ENCODE measurements around the gene METTL16. TPM values are rescaled to one million over a fixed set of nuclear protein-coding genes. Genes with fewer than 3 reads are reported as not detected.
"Not testable (repeated sequence)": the region's sequence is repeated elsewhere in the genome, so short reads cannot be mapped to it uniquely, and the experiment has no call there.

Gene METTL16
- total and polyA plus RNA-seq, 4 donors = 4.1 to 8.9 (median 6.6) TPM

GRCh38 chr17:2450016-2450650 is 61.6 kb downstream of the METTL16 start:
- WGBS = 72% methylated on average over 5 of the region's 5 CpGs
- Histone ChIP-seq H3K9me3 (ENCODE audit: control insufficient read depth in 4 of 4, low read length in 3 of 4) (no peaks in the 10 kb centered on the region), H3K27me3 (ENCODE audit: control insufficient read depth in 4 of 4, insufficient read depth in 4 of 4, low read length in 3 of 4) (no peaks in the 10 kb centered on the region)

GRCh38 chr17:2449486-2449885 is 62.2 kb downstream of the METTL16 start:
- Histone ChIP-seq H3K4me3 (ENCODE audit: low read depth in 1 of 3, low read length in 3 of 3) (no peak overlapping the region), H3K36me3 (ENCODE audit: control insufficient read depth in 4 of 4, insufficient read depth in 3 of 4, low read depth in 1 of 4, low read length in 3 of 4) (peaks cover 0 to 3% (median 1%) of the 10 kb centered on the region in 4 donors), H3K4me1 (ENCODE audit: control insufficient read depth in 4 of 4, insufficient read depth in 4 of 4, low read length in 3 of 4) (no peaks in the 10 kb centered on the region), H3K27ac (ENCODE audit: low read depth in 1 of 2, low read length in 2 of 2) (no peak overlapping the region), H3K9me3 (ENCODE audit: control insufficient read depth in 4 of 4, low read length in 3 of 4) (no peaks in the 10 kb centered on the region), H3K27me3 (ENCODE audit: control insufficient read depth in 4 of 4, insufficient read depth in 4 of 4, low read length in 3 of 4) (no peaks in the 10 kb centered on the region), H3K9ac (ENCODE audit: low read depth in 1 of 2, low read length in 2 of 2) (no peak overlapping the region)
- no peak for DNase-seq (ENCODE audit: low spot score)
- 91% methylated on average over 2 of the region's 2 CpGs for WGBS
- no peak for TF ChIP-seq ATF3 (IDR thresholded peaks at IDR 0.05)
- TF ChIP-seq YY1 (IDR thresholded peaks at IDR 0.05) = no peak
- TF ChIP-seq NR2F2 (IDR thresholded peaks at IDR 0.05) = no peak
- no peak for TF ChIP-seq FOXA2 (IDR thresholded peaks at IDR 0.05)

More at GRCh38 chr17:2450016-2450650, 61.6 kb downstream of the METTL16 start:
- Histone ChIP-seq H3K36me3 (ENCODE audit: control insufficient read depth in 4 of 4, insufficient read depth in 3 of 4, low read depth in 1 of 4, low read length in 3 of 4) (peaks cover 0 to 3% (median 1%) of the 10 kb centered on the region in 4 donors), H3K27ac (ENCODE audit: low read depth in 1 of 2, low read length in 2 of 2) (no peak overlapping the region), H3K9ac (ENCODE audit: low read depth in 1 of 2, low read length in 2 of 2) (no peak overlapping the region), H3K4me3 (ENCODE audit: low read depth in 1 of 3, low read length in 3 of 3) (no peak overlapping the region), H3K4me1 (ENCODE audit: control insufficient read depth in 4 of 4, insufficient read depth in 4 of 4, low read length in 3 of 4) (no peaks in the 10 kb centered on the region)
- no peak for DNase-seq (ENCODE audit: low spot score)
- TF ChIP-seq ZBTB33 (IDR thresholded peaks at IDR 0.05) = no peak
- TF ChIP-seq HNF4A (conservative IDR thresholded peaks at IDR 0.05) = no peak

GRCh38 chr17:2447479-2447878 is 64.2 kb downstream of the METTL16 start:
- not testable (repeated sequence) for H3K4me3 ChIP-seq (ENCODE audit: low read depth in 1 of 3, low read length in 3 of 3); H3K27me3 ChIP-seq (ENCODE audit: control insufficient read depth in 4 of 4, insufficient read depth in 4 of 4, low read length in 3 of 4); H3K36me3 ChIP-seq (ENCODE audit: control insufficient read depth in 4 of 4, insufficient read depth in 3 of 4, low read depth in 1 of 4, low read length in 3 of 4); H3K4me1 ChIP-seq (ENCODE audit: control insufficient read depth in 4 of 4, insufficient read depth in 4 of 4, low read length in 3 of 4); DNase-seq (ENCODE audit: low spot score); H3K9me3 ChIP-seq (ENCODE audit: control insufficient read depth in 4 of 4, low read length in 3 of 4); H3K9ac ChIP-seq (ENCODE audit: low read depth in 1 of 2, low read length in 2 of 2); H3K27ac ChIP-seq (ENCODE audit: low read depth in 1 of 2, low read length in 2 of 2)
- WGBS = 96% methylated on average over 21 of the region's 29 CpGs

- no peak for TF ChIP-seq RAD21 (IDR thresholded peaks at IDR 0.05)
- no peak for TF ChIP-seq GABPA (IDR thresholded peaks at IDR 0.05 in 1 of 2, conservative IDR thresholded peaks at IDR 0.05 in 1 of 2)
- no peak overlapping the region for H3K9ac ChIP-seq (ENCODE audit: low read depth in 1 of 2, low read length in 2 of 2)
- 100% methylated on average over 1 of the region's 1 CpG for WGBS
- no peaks in the 10 kb centered on the region for H3K4me1 ChIP-seq (ENCODE audit: control insufficient read depth in 4 of 4, insufficient read depth in 4 of 4, low read length in 3 of 4)
- no peak overlapping the region for H3K27ac ChIP-seq (ENCODE audit: low read depth in 1 of 2, low read length in 2 of 2)
- peaks cover 0 to 4% (median 0%) of the 10 kb centered on the region in 4 donors for H3K36me3 ChIP-seq (ENCODE audit: control insufficient read depth in 4 of 4, insufficient read depth in 3 of 4, low read depth in 1 of 4, low read length in 3 of 4)
- DNase-seq (ENCODE audit: low spot score) = no peak
- H3K4me3 ChIP-seq (ENCODE audit: low read depth in 1 of 3, low read length in 3 of 3) = no peak overlapping the region
- no peaks in the 10 kb centered on the region for H3K27me3 ChIP-seq (ENCODE audit: control insufficient read depth in 4 of 4, insufficient read depth in 4 of 4, low read length in 3 of 4)
- no peaks in the 10 kb centered on the region for H3K9me3 ChIP-seq (ENCODE audit: control insufficient read depth in 4 of 4, low read length in 3 of 4)
These were observed 66.0 kb downstream of the METTL16 start for GRCh38 chr17:2445638-2446037.
